Right cardiac atrium (tissue), 5 donors: Measurements from ENCODE around the gene SLC25A20. TPM values are rescaled to one million over a fixed set of nuclear protein-coding genes. Genes with fewer than 3 reads are reported as not detected.
A peak's percentile ranks its signal among the peaks of the same experiment; 100 is the strongest.

Experiments used
- ATAC-seq, 2 donors: fragments of 200-7000 bp; cut with Tn5 transposase; one replicate each; pipeline versions ENCODE4 v1.8.0 to v1.9.1; 2020; ENCODE audit warnings: moderate library complexity in 2 of 2, mild to moderate bottlenecking in 1 of 2
- DNase-seq, 3 donors: peaks; one replicate each; pipeline ENCODE4 v3.0.0-alpha.2; 2020
- H3K27ac ChIP-seq: one replicate; pipeline ENCODE4 v1.5.1; 2013; ENCODE audit warnings: mild to moderate bottlenecking, low read length, control low read depth, moderate library complexity
- H3K27me3 ChIP-seq: one replicate; pipeline ENCODE4 v1.6.1; 2013; ENCODE audit not compliant: control insufficient read depth, insufficient read depth
- H3K4me1 ChIP-seq: one replicate; pipeline ENCODE4 v1.6.1; 2013; ENCODE audit warnings: low read length; ENCODE audit not compliant: control insufficient read depth, insufficient read depth
- H3K4me3 ChIP-seq: one replicate; pipeline ENCODE4 v1.5.1; 2013; ENCODE audit warnings: low read length, control low read depth
- H3K9me3 ChIP-seq: one replicate; pipeline ENCODE4 v1.6.1; 2013; ENCODE audit warnings: low read length; ENCODE audit not compliant: control insufficient read depth
- WGBS: extraction: QIAGEN DNeasy Blood & Tissue Kit; methylation state at CpG from one replicate; pipeline ENCODE4 v1.1.7; 2013; 5-methylcytosine and 5-hydroxymethylcytosine counted together
- intact Hi-C, 4 donors: fragments of 100-400 bp; cut with DNase I; formaldehyde crosslinking; loops; one replicate each; pipeline versions ENCODE4 v1.11.0 to v1.14.0; 2022 to 2023
- polyA plus RNA-seq: library from polyadenylated mRNA; stranded (reverse); fragments of 200-250 nt; gene quantifications from one replicate; pipeline ENCODE4 v1.2.3, GENCODE V29; 2013
- total RNA-seq, 4 donors: library from RNA; stranded (reverse); fragmentation: NEBNext Ultra II Directional; extraction: Animal tissue kit (Norgen Biotek cat#: 25700); gene quantifications; one replicate each; pipeline ENCODE4 v1.2.1, GENCODE V29; 2021
- donor health status: healthy with polysubstance abuse.
- donor health status: DM: no; HTN: yes; CAD: no.
- donor health status: DM: no; HTN: no; CAD: no.
- donor health status: DM: no; HTN: yes; CAD: no; lungs with severe emphysema.
- donor health status: DM: yes; HTN: yes; CAD: no.

SLC25A20 gene
- total and polyA plus RNA-seq, 5 donors: 43.6 to 57.7 (median 46.6) TPM

DNA sequence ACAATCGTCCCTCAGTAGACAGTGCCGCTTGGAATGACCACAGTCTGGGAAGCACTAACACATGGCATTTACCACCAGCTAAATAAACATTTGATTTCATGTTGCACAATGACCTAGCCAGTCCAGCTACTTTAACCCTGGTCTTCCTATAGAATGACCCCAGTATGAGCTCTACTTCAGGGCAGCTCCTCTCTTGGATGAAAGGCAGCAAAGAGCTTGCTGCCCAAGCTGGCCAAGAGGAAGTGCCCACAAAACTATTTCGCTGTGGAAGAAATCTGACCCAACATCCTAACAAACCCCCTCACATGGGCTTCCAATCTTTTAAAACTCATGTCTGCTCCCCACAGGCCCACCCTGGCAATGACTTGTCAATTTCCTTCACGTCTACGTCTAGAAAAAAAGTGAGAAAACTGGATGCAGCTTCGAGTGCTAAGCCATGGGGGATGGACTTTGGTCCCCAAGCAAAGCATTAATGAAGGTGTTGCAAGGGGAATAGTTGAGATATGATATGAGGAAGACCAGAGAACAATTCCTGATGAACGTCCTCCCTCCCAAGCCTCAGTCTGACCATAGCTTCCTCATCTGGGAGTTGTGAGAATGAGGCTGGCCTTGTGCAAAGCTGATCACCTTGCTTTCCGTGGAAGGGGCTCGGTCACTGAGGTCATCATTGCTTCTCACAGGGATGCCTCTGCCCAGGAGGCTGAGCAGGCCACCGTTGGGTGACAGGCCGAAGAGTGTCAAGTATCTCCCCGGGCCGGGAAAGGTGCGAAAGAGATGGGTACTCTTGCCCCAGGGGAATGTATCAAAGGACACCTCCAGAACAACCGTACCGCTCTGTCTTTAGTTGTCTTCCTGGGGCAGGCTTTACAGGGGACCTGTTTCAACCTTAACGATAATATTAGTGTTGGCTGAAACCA is 964 bp downstream of the SLC25A20 start:
- ATAC-seq (peak; percentile 3 to 26), DNase-seq (no peak)
- intact Hi-C loops: no loop called here
- WGBS: 43% methylated on average over 17 of the region's 17 CpGs
- Histone ChIP-seq H3K4me1 (peaks cover 7% of the 10 kb centered on the region), H3K4me3 (peak overlapping the region; percentile 48), H3K9me3 (no peaks in the 10 kb centered on the region), H3K27ac (peak overlapping the region; percentile 48), H3K27me3 (no peaks in the 10 kb centered on the region)

- Histone ChIP-seq H3K27me3 (no peaks in the 10 kb centered on the region), H3K27ac (no peak overlapping the region), H3K9me3 (no peaks in the 10 kb centered on the region), H3K4me3 (no peak overlapping the region), H3K4me1 (peaks cover 7% of the 10 kb centered on the region)
- DNase-seq (no peak), ATAC-seq (no peak)
- intact Hi-C loops: no loop called here
- 87% methylated on average over 2 of the region's 2 CpGs for WGBS
These were observed 1.7 kb downstream of the SLC25A20 start for GRCh38 chr3:48896936-48897335.

GRCh38 chr3:48894516-48894915 is 4.2 kb downstream of the SLC25A20 start:
- Histone ChIP-seq H3K9me3 (no peaks in the 10 kb centered on the region), H3K27me3 (no peaks in the 10 kb centered on the region), H3K4me1 (peaks cover 7% of the 10 kb centered on the region), H3K27ac (no peak overlapping the region), H3K4me3 (no peak overlapping the region)
- no peak for ATAC-seq
- no peak for DNase-seq
- intact Hi-C loops: no loop called here
- WGBS: 96% methylated on average over 6 of the region's 6 CpGs

DNA sequence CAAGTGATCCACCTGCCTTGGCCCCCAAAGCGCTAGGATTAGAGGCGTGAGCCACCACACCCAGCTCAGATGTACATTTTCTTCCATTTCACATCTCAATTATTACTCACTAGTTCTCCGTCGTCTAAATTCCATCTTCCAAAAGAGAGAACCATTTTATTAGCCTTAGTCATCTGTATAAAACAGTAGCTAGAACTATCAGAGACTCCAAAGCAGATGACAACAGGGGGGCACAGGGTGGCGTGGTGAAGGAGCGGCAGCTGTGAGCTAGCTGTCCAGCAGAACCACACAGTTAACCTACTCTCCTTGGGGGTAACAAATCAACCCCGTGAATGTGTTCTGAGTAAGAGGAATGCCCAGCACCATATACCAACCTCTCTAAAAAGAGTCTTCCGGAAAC is 7.1 kb downstream of the SLC25A20 start:
- DNase-seq: no peak
- intact Hi-C loops: no loop called here
- no peak for ATAC-seq
- H3K27me3 ChIP-seq: no peaks in the 10 kb centered on the region
- H3K9me3 ChIP-seq: no peaks in the 10 kb centered on the region
- no peak overlapping the region for H3K27ac ChIP-seq
- 95% methylated on average over 8 of the region's 8 CpGs for WGBS
- no peak overlapping the region for H3K4me3 ChIP-seq
- no peaks in the 10 kb centered on the region for H3K4me1 ChIP-seq

- DNase-seq (no peak), ATAC-seq (no peak)
- Histone ChIP-seq H3K9me3 (no peaks in the 10 kb centered on the region), H3K27me3 (no peaks in the 10 kb centered on the region), H3K4me1 (no peaks in the 10 kb centered on the region), H3K27ac (no peak overlapping the region), H3K4me3 (no peak overlapping the region)
- intact Hi-C loops: no loop called here
These were observed 12.9 kb downstream of the SLC25A20 start for GRCh38 chr3:48885753-48886152.

GRCh38 chr3:48881652-48882114 is 17.0 kb downstream of the SLC25A20 start:
- WGBS: 77% methylated on average over 5 of the region's 5 CpGs
- intact Hi-C loops: no loop called here
- Histone ChIP-seq H3K27ac (peak overlapping the region; percentile 61), H3K4me1 (no peaks in the 10 kb centered on the region), H3K27me3 (no peaks in the 10 kb centered on the region), H3K9me3 (no peaks in the 10 kb centered on the region), H3K4me3 (no peak overlapping the region)
- peak; percentile 47 to 58 for ATAC-seq
- no peak for DNase-seq

- H3K27me3 ChIP-seq: no peaks in the 10 kb centered on the region
- H3K4me3 ChIP-seq: no peak overlapping the region
- H3K9me3 ChIP-seq: no peaks in the 10 kb centered on the region
- H3K4me1 ChIP-seq: no peaks in the 10 kb centered on the region
- WGBS: 60% methylated on average over 3 of the region's 3 CpGs
- H3K27ac ChIP-seq: peak overlapping the region; percentile 21
- peak; percentile 32 to 67 for ATAC-seq
- intact Hi-C loops: no loop called here
- DNase-seq: peak in 1 of 3 donors; percentile 25
These were observed 17.7 kb downstream of the SLC25A20 start for GRCh38 chr3:48881006-48881405.

DNA sequence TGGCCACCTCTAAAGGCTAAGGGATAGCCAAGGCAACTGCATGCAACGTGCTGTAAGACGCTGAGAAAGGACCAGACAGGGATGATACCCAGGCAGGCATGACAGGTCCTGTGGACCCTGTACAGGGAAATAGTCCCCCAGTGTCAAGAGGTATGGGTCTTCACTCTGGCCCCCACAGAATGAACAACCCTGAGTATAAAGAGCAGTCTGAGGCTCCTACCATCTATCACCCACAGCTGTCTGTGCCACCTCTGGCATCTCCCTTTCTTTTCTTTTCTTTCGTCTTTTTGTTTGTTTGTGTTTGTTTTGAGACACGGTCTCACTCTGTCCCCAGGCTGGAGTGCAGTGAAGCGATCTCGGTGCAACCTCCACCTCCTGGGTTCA is 18.7 kb downstream of the SLC25A20 start:
- Histone ChIP-seq H3K27me3 (no peaks in the 10 kb centered on the region), H3K4me3 (no peak overlapping the region), H3K27ac (no peak overlapping the region), H3K9me3 (no peaks in the 10 kb centered on the region), H3K4me1 (no peaks in the 10 kb centered on the region)
- intact Hi-C loops: loop anchor here in 1 of 4 donors (10.0 kb wide), 1 partner anchor 85 kb away; no protein-coding TSS in a partner anchor
- ATAC-seq: no peak
- no peak for DNase-seq
- WGBS: 90% methylated on average over 6 of the region's 6 CpGs

GRCh38 chr3:48879307-48879993 is 19.2 kb downstream of the SLC25A20 start:
- Histone ChIP-seq H3K27me3 (no peaks in the 10 kb centered on the region), H3K4me3 (no peak overlapping the region), H3K4me1 (no peaks in the 10 kb centered on the region), H3K27ac (no peak overlapping the region), H3K9me3 (no peaks in the 10 kb centered on the region)
- WGBS: 90% methylated on average over 6 of the region's 6 CpGs
- DNase-seq: no peak
- intact Hi-C loops: loop anchor here in 1 of 4 donors (10.0 kb wide), 1 partner anchor 85 kb away; no protein-coding TSS in a partner anchor
- ATAC-seq: no peak

DNA sequence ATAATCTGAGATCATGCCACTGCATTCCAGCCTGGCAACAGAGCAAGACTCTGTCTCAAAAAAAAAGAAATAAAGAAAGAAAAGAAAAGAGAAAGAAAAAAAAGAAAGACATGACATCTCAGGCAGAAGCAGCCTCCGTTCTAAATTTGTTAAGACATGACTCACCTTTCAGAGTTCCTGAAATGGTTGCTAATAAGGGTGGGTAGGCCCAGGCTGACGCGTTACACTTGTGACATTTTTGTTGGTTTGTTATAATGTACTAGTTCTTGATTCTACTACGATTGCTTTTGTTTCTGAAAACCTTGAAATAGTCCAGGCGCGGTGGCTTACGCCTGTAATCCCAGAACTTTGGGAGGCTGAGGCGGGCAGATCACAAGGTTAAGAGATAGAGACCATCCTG is 21.0 kb downstream of the SLC25A20 start:
- Histone ChIP-seq H3K9me3 (no peaks in the 10 kb centered on the region), H3K4me3 (no peak overlapping the region), H3K4me1 (no peaks in the 10 kb centered on the region), H3K27me3 (no peaks in the 10 kb centered on the region), H3K27ac (no peak overlapping the region)
- intact Hi-C loops: loop anchor here in 1 of 4 donors (10.0 kb wide), 1 partner anchor 87 kb away; no protein-coding TSS in a partner anchor
- no peak for DNase-seq
- WGBS: 94% methylated on average over 8 of the region's 8 CpGs
- no peak for ATAC-seq

DNA sequence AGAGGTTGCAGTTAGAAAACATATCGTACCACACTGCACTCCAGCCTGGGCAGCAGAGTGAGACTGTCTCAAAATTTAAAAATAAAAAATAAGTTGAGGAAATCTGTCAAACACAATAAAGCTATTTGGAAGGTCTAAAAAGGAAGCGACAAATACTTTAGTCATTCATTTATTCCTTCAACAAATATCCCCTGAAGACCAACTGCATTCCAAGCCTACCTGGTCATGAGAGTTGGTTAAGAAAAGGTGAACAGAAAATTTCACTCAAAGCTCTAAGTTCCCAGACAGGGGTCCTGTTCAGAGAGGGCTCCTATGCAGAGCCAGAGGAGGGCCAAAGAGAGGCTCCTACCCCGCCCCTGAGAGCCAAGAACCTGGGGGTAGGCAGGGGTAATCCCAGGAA is 35.6 kb downstream of the SLC25A20 start:
- WGBS: 98% methylated on average over 3 of the region's 3 CpGs
- ATAC-seq (no peak), DNase-seq (no peak)
- no peaks in the 10 kb centered on the region for H3K27me3 ChIP-seq
- H3K27ac ChIP-seq: no peak overlapping the region
- no peaks in the 10 kb centered on the region for H3K4me1 ChIP-seq
- H3K4me3 ChIP-seq: no peak overlapping the region
- H3K9me3 ChIP-seq: no peaks in the 10 kb centered on the region
- intact Hi-C loops: no loop called here
